RCC 7860 (cell line): ENCODE data around the gene SLC46A1.
A peak's percentile ranks its signal among the peaks of the same experiment; 100 is the strongest.

ENCODE experiments used
- DNase-seq: peaks from one replicate; pipeline ENCODE4 v3.0.0-alpha.2; 2015; ENCODE audit warnings: low spot score
- FAIRE-seq: peaks from 2 replicates; lab custom pipeline; 2012; peaks lifted over from hg19 to GRCh38; lab: Jason Lieb, UNC

The SLC46A1 gene

GRCh38 chr17:28404812-28405570 lies 1.0 kb downstream of the SLC46A1 start:
- DNase-seq (no peak), FAIRE-seq (no peak)

GRCh38 chr17:28404461-28404811 lies 1.6 kb downstream of the SLC46A1 start:
- no peak for FAIRE-seq
- no peak for DNase-seq

- FAIRE-seq (no peak), DNase-seq (no peak)
Measured at GRCh38 chr17:28404007-28404406, 2.0 kb downstream of the SLC46A1 start.

GRCh38 chr17:28402844-28403243 lies 3.2 kb downstream of the SLC46A1 start:
- FAIRE-seq (no peak), DNase-seq (no peak)

- no peak for FAIRE-seq
- no peak for DNase-seq
Measured at GRCh38 chr17:28402224-28402630, 3.8 kb downstream of the SLC46A1 start.

GRCh38 chr17:28399808-28400207 lies 6.2 kb downstream of the SLC46A1 start:
- DNase-seq = no peak
- FAIRE-seq = no peak

GRCh38 chr17:28398280-28398981 lies 7.6 kb downstream of the SLC46A1 start:
- peak; percentile 84 for DNase-seq
- peak; percentile 92 for FAIRE-seq

GRCh38 chr17:28397687-28398279 lies 8.2 kb downstream of the SLC46A1 start:
- no peak for DNase-seq
- FAIRE-seq = no peak

GRCh38 chr17:28397275-28397674 lies 8.7 kb downstream of the SLC46A1 start:
- FAIRE-seq = no peak
- DNase-seq = no peak

GRCh38 chr17:28396635-28397239 lies 9.3 kb downstream of the SLC46A1 start:
- FAIRE-seq (no peak), DNase-seq (peak; percentile 18)

GRCh38 chr17:28395968-28396367 lies 10.0 kb downstream of the SLC46A1 start:
- no peak for FAIRE-seq

GRCh38 chr17:28395426-28395825 lies 10.6 kb downstream of the SLC46A1 start:
- DNase-seq (no peak), FAIRE-seq (no peak)

More at GRCh38 chr17:28395968-28396367, 10.0 kb downstream of the SLC46A1 start:
- DNase-seq = no peak

- DNase-seq = peak; percentile 37
- FAIRE-seq = no peak
Measured at GRCh38 chr17:28394337-28395116, 11.5 kb downstream of the SLC46A1 start.

GRCh38 chr17:28392491-28392890 lies 13.5 kb downstream of the SLC46A1 start:
- no peak for FAIRE-seq
- DNase-seq = no peak

- no peak for FAIRE-seq
- no peak for DNase-seq
Measured at GRCh38 chr17:28391401-28391800, 14.6 kb downstream of the SLC46A1 start.

GRCh38 chr17:28390984-28391383 lies 15.0 kb downstream of the SLC46A1 start:
- DNase-seq (no peak), FAIRE-seq (no peak)

GRCh38 chr17:28390563-28390962 lies 15.4 kb downstream of the SLC46A1 start:
- FAIRE-seq = no peak
- DNase-seq = no peak

GRCh38 chr17:28390141-28390540 lies 15.9 kb downstream of the SLC46A1 start:
- no peak for DNase-seq
- no peak for FAIRE-seq

- FAIRE-seq (no peak), DNase-seq (no peak)
Measured at GRCh38 chr17:28388106-28388505, 17.9 kb downstream of the SLC46A1 start.

- FAIRE-seq (no peak), DNase-seq (no peak)
Measured at GRCh38 chr17:28386391-28386790, 19.6 kb downstream of the SLC46A1 start.

GRCh38 chr17:28385406-28385805 lies 20.6 kb downstream of the SLC46A1 start:
- no peak for FAIRE-seq
- no peak for DNase-seq
